GM19395 (cell line): ENCODE data around the gene WDR18.
"Not testable (repeated sequence)": the region's sequence is repeated elsewhere in the genome, so short reads cannot be mapped to it uniquely, and the experiment has no call there.

Source experiments
- ATAC-seq: cut with Tn5 transposase; IDR thresholded peaks from one replicate; pipeline ENCODE4 v1.9.1; 2021; ENCODE audit warnings: mild to moderate bottlenecking, moderate library complexity; ENCODE audit not compliant: unreplicated experiment

WDR18 gene

GRCh38 chr19:1018393-1018792 lies 34.2 kb downstream of the WDR18 start:
- ATAC-seq: no peak

GRCh38 chr19:1018932-1019615 lies 34.9 kb downstream of the WDR18 start:
- no peak for ATAC-seq

DNA sequence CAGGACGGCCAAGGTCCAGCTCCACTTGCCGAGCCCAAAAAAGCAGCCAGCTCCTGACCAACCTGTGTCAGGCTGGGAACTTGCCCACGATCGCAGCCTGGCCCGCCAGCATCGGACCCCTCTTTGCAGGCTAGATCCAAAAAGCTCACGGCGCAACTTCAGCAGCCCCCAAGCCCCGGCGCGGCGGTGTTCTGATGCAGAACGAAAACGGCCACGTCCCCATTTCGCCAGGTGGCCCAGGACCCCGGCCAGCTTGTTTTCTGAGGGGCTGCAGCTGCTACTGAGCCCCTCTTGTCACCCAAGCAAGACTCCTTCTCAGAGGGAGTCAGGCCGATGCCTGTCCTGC lies 35.4 kb downstream of the WDR18 start:
- no peak for ATAC-seq

DNA sequence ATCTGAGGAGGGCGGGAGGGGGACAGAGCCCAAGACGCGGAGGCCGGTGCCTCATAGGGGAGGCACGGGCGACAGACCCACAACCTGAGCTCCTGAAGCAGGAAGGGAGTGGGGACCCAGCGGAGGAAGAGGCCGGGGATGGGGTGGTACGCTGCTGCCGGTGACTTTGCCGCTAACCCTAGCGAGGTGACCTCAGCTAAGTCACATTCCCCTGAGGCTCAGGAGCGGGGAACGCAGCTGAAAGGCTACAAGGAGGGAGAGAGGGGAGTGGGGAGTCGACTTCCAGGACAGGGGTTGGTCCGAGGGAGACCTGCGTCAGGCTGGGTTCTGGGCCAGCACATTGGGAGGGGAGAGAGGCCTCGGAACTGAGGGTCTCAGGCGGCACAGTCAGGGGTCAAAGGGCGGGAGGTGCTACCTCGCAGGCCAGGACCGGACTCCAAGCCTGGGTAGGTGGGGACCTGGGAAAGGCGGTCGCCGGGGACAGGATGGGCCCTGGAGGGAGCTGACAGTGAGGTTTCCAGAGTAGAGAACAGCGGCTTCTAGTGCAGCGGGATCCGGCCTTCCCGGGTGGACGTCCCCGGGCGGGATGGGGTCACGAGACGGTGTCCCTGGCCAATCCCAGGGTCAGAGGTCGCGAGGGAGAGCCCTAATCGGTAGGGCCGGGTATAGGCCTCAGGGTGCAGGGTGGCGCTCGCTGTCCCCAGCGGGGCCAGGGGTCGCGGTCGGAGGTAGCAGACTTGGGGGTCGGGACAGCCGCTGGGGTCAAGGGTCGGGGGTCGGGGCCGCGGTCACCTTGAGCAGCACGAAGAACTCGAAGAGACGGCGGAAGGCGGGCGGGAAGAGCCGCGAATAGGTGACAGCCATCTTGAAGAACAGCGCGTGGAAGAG lies 36.1 kb downstream of the WDR18 start:
- no peak for ATAC-seq

DNA sequence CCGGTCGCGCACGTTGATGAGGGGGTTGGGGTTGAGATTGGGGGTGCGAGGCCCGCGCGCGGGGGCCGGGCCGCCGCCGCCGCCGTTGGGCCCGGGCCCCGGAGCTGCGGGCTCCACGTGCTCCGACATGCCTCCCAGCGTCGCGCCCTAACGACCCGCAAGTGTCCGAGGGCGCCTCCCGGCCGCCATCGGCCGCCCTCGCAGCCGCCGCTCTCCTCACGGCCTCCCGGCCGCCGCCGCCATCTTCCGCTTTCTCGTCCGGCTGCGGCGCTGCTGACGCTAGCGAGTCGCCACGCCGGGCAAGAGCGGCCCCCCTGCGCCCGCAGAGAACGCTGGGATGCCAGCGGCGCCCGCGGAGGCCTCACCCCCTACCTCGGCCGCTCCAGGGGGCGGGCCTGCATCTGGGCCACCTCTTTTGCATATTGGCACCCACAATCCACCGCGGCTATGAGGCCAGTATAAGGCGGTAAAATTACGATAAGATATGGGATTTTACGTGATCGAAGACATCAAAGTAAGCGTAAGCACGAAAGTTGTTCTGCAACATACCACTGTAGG lies 36.8 kb downstream of the WDR18 start, which contains the start of gene TMEM259:
TMEM259 (minus strand) TSS at position 256 of the 558 bp plus-strand sequence; CDS start at position 129, 127 bp downstream.
- ATAC-seq: peak; percentile 66

- not testable (repeated sequence) for ATAC-seq
Observed at GRCh38 chr19:1023883-1024188, 39.7 kb downstream of the WDR18 start.

DNA sequence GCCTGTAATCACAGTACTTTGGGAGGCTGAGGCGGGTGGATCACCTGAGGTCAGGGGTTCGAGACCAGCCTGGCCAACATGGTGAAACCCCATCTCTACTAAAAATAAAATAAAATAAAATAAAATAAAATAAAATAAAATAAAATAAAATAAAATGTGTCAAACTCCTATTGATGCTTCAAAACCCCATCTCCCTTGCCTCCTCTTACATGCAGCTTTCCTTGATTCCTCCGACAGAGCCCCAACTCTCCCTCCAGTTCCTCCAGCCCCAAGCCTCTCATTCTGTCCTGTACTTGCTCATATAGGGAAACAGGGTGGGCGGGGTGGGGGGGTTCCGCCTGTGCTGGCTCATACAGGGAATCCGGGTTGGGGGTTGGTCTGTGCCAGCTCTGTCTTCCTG lies 40.9 kb downstream of the WDR18 start:
- not testable (repeated sequence) for ATAC-seq

DNA sequence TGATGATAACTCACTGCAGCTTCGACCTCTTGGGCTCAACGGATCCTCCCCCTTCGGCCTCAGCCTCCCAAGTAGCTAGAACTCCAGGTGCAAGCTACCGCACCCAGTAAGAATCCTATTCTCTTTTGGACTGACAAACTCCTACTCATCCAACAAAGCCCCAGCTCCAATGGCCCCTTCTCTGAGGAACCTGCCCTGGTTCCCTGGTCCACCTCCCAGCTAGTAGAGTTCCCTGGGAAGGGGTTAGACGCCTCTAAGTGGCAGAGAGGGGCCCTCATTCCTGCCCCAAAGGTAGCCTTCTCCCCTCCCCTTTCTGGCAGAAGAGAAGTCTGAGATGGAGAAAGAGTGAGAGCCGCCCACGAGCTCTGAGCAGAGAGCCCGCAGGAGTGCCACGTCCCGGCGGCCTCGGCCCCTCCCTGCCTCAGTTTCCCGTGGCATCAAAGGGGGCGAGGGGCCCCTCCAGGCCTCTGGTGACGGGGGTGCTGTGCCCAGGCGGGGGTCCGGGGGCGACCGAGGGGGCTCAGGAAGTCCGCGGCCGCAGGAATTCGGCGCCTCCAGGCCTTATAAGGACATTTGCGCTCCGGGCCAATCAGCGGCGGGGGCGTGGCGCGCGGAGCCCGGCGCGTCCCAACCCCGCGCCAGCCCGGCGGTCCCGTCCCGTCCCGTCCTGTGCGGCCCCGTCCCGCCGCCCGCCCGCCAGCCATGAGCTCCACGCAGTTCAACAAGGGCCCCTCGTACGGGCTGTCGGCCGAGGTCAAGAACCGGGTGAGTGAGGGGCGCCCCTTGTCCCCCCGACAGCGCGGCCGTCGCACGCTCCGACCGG lies 42.0 kb downstream of the WDR18 start, which contains the start of gene CNN2:
CNN2 (plus strand) TSS at position 649 of the 823 bp plus-strand sequence; CDS start at position 703, 54 bp downstream.
- ATAC-seq: no peak

DNA sequence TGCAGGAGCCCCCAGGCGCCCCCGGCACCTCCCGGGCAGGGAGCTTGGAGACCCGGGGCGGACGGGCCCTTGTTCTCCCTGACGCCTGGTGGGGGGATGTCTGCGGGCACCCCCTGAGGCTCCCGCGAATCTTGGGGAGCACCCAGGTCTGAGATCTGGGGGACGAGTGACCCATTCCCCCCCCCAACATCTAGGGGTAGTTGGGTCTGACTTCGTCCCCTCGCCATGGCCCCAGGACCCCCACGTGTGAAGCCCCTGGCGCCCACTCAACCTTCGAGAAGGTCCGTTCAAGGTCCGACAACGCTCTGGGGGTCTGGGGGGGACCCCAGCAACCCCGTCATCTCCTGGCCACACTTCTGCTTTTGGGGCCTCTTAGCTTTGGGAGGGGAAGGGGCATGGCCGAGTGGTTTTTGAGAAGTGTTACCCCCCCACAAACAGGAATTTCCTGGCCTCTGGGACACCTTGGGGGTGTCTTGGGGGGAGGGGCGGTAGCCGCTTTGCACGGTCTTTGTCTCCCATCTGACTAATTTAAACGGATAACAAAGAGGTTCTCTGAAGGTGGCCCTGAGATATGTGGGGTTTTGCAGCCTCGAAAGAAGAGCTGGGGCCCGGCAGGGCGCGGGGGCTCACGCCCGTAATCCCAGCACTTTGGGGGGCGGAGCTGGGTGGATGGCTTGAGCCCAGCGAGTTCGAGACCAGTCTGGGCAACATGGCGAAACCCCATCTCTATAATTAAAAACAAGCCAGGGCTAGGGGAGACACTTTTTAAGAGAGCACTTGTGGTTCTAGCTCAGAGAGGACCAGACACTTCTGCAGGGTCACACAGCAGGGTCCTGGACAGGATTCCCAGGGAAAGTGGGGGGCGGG lies 42.9 kb downstream of the WDR18 start:
- no peak for ATAC-seq

DNA sequence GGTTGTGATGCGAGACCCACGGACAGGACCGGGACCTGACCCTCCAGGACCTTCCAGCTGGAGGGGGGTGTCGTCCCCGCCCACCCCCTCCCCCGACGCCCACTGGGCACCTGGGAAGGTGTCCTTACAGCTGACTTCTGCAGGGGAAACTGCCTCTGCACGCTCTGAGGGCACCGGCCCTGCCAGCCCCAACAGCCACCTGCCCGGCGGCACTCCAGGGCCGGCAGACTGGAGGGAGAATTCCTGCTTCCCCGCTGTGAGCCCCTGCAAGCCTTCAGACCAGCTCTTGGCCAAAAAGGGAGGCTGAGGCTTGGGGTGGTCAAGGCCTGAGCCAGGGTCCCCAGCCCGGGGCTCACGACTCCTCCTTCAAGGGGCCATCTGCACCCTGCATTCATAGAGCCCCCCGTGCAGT lies 43.5 kb downstream of the WDR18 start:
- no peak for ATAC-seq

DNA sequence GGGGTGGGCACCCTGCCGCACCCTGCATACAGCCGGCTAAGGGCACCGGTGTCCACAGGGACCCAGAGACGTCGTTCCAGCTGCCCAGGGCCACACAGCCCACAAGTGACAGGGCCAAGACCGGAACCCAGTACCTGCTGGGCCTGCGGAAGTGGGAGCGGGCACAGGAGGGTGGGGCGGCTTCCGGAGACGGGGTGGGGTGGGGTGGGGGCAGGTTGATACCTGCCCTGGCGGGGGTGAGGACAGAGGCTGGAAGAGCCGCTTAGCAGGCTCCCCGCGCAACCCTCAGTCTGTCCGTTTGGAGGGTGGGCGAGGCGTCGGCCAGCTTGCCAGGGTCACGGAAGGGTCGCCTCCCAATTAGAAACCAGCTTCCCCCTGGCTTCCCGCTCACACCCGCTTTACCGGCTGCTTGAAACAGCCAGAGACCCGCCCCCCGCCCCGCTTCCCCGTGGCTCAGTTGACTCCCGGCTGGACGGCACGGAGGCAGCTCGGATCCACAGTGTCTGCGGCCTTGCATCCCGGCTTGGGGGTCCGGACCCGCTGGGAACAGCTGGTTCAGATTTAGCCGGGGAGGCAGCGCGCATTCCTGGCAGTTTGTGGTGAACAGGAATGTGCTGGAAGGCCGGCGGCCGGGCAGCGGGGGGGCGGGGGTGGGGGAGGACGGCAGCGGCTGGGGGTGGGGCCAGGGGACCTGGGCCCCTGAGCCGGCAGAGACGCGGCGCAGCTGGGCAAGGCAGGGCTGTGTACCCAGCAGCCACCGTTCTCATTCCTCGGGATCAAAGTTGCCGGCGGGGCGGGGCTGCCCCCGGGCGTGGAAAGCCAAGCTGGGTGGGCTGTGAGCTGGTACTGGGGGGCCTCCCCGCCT lies 44.1 kb downstream of the WDR18 start:
- ATAC-seq: no peak

DNA sequence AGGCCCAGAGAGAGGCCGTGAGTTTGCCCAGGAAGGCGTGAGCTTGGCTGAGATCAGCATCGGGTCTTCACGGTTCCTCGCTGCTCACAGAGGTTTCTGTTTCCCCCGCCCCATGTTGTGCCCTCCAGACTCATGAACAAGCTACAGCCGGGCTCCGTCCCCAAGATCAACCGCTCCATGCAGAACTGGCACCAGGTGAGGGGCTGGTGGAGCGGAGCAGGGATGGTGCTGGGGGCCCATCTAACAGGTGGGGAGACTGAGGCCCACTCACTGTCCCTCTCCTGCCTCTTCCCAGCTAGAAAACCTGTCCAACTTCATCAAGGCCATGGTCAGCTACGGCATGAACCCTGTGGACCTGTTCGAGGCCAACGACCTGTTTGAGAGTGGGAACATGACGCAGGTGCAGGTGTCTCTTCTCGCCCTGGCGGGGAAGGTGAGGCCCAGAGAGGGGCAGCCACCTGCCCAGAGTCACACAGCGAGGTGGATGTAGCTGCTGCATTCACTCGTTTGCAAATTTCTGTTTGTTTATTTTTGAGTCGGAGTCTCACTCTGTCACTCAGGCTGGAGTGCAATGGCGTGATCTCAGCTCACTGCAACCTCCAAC lies 48.2 kb downstream of the WDR18 start:
- no peak for ATAC-seq

GRCh38 chr19:1035998-1036621 lies 52.0 kb downstream of the WDR18 start:
- no peak for ATAC-seq

DNA sequence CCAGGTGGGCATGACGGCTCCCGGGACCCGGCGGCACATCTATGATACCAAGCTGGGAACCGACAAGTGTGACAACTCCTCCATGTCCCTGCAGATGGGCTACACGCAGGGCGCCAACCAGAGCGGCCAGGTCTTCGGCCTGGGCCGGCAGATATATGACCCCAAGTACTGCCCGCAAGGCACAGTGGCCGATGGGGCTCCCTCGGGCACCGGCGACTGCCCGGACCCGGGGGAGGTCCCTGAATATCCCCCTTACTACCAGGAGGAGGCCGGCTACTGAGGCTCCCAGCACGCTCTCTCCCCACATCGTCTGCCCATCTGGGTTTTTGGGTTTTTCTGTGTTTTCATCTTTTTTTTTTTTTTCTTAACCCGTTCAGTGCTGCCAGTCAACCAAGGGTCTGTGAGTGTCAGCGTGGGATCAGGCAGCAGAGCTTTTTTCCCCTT lies 53.5 kb downstream of the WDR18 start:
- no peak for ATAC-seq

DNA sequence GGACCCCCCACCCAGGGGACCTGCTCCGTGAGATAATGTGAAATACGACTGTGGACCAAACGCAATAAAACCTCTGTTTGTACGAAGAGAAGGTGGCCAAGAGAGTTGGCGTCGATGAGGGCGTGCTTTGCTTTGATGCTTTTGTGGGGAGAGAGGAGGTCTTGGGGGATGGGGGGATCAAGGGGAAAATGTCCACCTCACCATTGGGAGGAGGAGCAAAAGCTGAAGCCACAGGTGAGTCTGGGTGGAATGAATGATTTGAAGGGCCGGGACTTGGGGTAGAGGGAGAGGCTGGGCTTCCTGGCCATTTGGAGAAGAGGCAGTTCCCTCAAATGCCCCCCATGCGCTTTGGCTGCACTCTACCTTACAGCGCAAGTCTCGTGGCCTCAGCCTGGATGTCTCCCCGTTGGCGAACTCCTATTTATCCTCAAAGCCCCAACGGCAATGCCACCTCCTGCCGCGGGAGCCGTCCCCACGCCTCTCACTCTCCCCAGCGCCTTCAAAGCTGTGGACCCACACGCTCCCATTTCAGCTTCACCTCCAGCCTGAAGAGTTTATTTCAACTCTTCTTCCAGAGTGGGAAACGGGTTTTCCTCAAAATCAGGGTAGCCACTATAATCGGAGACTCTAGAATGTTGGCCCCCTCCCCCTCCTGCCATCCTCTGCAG lies 55.0 kb downstream of the WDR18 start:
- no peak for ATAC-seq

DNA sequence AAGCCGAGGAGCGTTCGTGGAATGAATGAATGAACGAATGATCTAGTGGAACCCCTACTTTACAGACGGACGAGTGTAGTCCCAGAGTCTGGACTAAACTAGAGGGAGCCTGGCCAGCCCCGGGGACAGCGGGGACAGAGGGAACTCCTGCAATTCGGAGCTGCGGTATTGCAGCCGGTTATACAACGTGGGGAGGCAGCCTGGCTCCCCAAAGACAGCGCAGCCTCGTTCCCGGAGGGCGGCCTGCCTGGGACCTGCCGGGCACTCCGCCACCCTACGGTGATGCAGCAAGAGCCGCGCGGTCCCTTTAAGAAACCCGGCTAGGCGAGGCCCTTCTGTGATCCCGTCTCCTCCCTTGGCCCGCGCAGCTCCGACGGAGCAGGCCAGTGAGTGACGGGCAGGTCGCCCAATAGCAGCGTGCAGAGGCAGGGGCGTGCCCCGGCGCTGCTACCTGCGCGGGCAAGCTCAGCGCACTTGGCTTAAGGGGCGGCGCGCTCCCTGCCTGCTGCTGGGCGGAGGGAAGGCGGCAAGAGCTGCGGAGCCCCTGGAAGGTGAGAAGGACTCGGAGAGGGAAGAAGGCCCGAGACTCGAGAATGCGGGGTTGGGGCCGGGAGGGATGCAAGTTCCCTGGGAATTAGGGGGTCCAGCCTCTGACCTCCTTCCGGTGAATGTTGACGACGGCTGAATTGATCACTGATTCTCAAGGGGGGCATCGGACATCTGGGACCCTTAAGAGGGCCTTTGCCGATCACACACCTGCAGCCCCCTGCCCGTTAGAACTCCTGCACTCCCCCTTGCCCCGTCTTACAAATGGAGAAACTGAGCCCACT lies 55.7 kb downstream of the WDR18 start, which contains the start of gene ABCA7:
ABCA7 (plus strand) TSS at position 462 of the 830 bp plus-strand sequence. CDS start 1,255 bp downstream, outside the sequence.
- peak; percentile 66 for ATAC-seq
